GM23338 (cell line): ENCODE data around the gene RARG. TPM values are rescaled to one million over a fixed set of nuclear protein-coding genes. Genes with fewer than 3 reads are reported as not detected.

Experiments
- ATAC-seq: fragments of 200-7000 bp; cut with Tn5 transposase; 3 replicates; pipeline ENCODE4 v1.9.1; 2020
- DNase-seq: peaks from one replicate; pipeline ENCODE4 v3.0.0-alpha.2; 2015; ENCODE audit warnings: low spot score
- H2AFZ ChIP-seq: fragments of 200-600 bp; sonication (generic); 2 replicates; pipeline ENCODE4 v1.8.0; 2016; ENCODE audit warnings: antibody characterized with exemption, mild to moderate bottlenecking, moderate library complexity
- H3F3A ChIP-seq: fragments of 200-600 bp; sonication (generic); replicated peaks from 2 replicates; pipeline ENCODE4 v1.8.0; 2017; ENCODE audit warnings: antibody characterized with exemption, mixed run types, low read depth
- H3K27ac ChIP-seq: fragments of 200-600 bp; sonication (generic); 2 replicates; pipeline ENCODE4 v1.6.1; 2016; ENCODE audit warnings: low read depth
- H3K27me3 ChIP-seq: fragments of 200-600 bp; sonication (generic); 2 replicates; pipeline ENCODE4 v1.8.0; 2016; ENCODE audit warnings: mild to moderate bottlenecking, mixed run types, moderate library complexity; ENCODE audit not compliant: insufficient read depth
- H3K36me3 ChIP-seq: fragments of 200-600 bp; sonication (generic); 2 replicates; pipeline ENCODE4 v1.8.0; 2016; ENCODE audit warnings: mild to moderate bottlenecking; ENCODE audit not compliant: insufficient read depth
- H3K4me1 ChIP-seq: fragments of 200-600 bp; sonication (generic); 2 replicates; pipeline ENCODE4 v1.8.0; 2016; ENCODE audit warnings: mild to moderate bottlenecking, moderate library complexity; ENCODE audit not compliant: insufficient read depth
- H3K4me2 ChIP-seq: fragments of 200-600 bp; sonication (generic); 2 replicates; pipeline ENCODE4 v1.7.1; 2017; ENCODE audit warnings: mixed run types
- H3K4me3 ChIP-seq: fragments of 200-600 bp; sonication (generic); 2 replicates; pipeline ENCODE4 v1.6.1; 2016; ENCODE audit warnings: mixed run types
- H3K79me2 ChIP-seq: fragments of 200-600 bp; sonication (generic); replicated peaks from 2 replicates; pipeline ENCODE4 v1.8.0; 2017; ENCODE audit warnings: mild to moderate bottlenecking; ENCODE audit not compliant: insufficient read depth
- H3K9me2 ChIP-seq: fragments of 200-600 bp; sonication (generic); 2 replicates; pipeline ENCODE4 v1.8.0; 2017; ENCODE audit not compliant: insufficient read depth
- H4K20me1 ChIP-seq: fragments of 200-600 bp; sonication (generic); replicated peaks from 2 replicates; pipeline ENCODE4 v1.8.0; 2017; ENCODE audit warnings: mild to moderate bottlenecking; ENCODE audit not compliant: insufficient read depth
- H3K27ac Mint-ChIP-seq: 2 replicates; pipeline ENCODE4 v1.8.0; 2020; ENCODE audit warnings: inconsistent platforms, mild to moderate bottlenecking, moderate library complexity, mixed read lengths
- H3K27me3 Mint-ChIP-seq: 3 replicates; pipeline ENCODE4 v1.8.0; 2022; ENCODE audit warnings: low read depth, mild to moderate bottlenecking, moderate library complexity, mixed read lengths, inconsistent platforms; ENCODE audit not compliant: insufficient read depth, poor library complexity
- H3K36me3 Mint-ChIP-seq: 3 replicates; pipeline ENCODE4 v1.8.0; 2021; ENCODE audit warnings: low read depth, mild to moderate bottlenecking, inconsistent platforms, moderate library complexity, mixed read lengths
- H3K4me1 Mint-ChIP-seq: 3 replicates; pipeline ENCODE4 v1.8.0; 2020; ENCODE audit warnings: mild to moderate bottlenecking, inconsistent platforms, mixed read lengths
- H3K4me3 Mint-ChIP-seq: 3 replicates; pipeline ENCODE4 v1.8.0; 2021; ENCODE audit warnings: moderate library complexity, mild to moderate bottlenecking, inconsistent platforms, mixed read lengths
- H3K9me3 Mint-ChIP-seq: 3 replicates; pipeline ENCODE4 v1.8.0; 2020; ENCODE audit warnings: moderate library complexity, mild to moderate bottlenecking, inconsistent platforms, mixed read lengths
- CREB1 ChIP-seq: fragments of 250-450 bp; sonication (Bioruptor Pico); IDR thresholded peaks from 2 replicates; pipeline ENCODE4 v1.5.0; 2020; ENCODE audit warnings: low read depth, mild to moderate bottlenecking, moderate library complexity
- EZH2 ChIP-seq: fragments of 200-600 bp; sonication (generic); IDR thresholded peaks from one replicate; pipeline ENCODE4 v1.8.0; 2017; ENCODE audit warnings: antibody characterized with exemption, mild to moderate bottlenecking, low read depth; ENCODE audit not compliant: unreplicated experiment
- EZH2phosphoT487 ChIP-seq: fragments of 200-600 bp; sonication (generic); IDR thresholded peaks from one replicate; pipeline ENCODE4 v1.8.1; 2018; ENCODE audit warnings: antibody characterized with exemption; ENCODE audit not compliant: unreplicated experiment
- JUNB ChIP-seq: IDR thresholded peaks from one replicate; pipeline ENCODE4 v1.6.1; 2016; ENCODE audit warnings: antibody characterized with exemption; ENCODE audit not compliant: unreplicated experiment
- NANOG ChIP-seq: IDR thresholded peaks from 2 replicates; pipeline ENCODE4 v1.6.1; 2016; ENCODE audit warnings: antibody characterized with exemption, borderline replicate concordance
- POLR2AphosphoS5 ChIP-seq: IDR thresholded peaks from 2 replicates; pipeline ENCODE4 v1.6.1; 2016; ENCODE audit warnings: antibody characterized with exemption, low read depth
- ZNF114 ChIP-seq: fragments of 250-450 bp; sonication (Bioruptor Pico); IDR thresholded peaks from 2 replicates; pipeline ENCODE4 v1.5.0; 2020; ENCODE audit warnings: mild to moderate bottlenecking, moderate library complexity
- polyA plus RNA-seq: library from polyadenylated mRNA; unstranded; fragments of >200 nt; fragmentation: Nextera tagmentation; extraction: Ambion mirVana; gene quantifications from 2 replicates; pipeline ENCODE4 v1.2.1, GENCODE V29; 2016
- total RNA-seq: library from RNA; depleted of rRNA; stranded (reverse); fragments of >200 nt; shearing (Covaris generic); gene quantifications from 2 replicates; pipeline ENCODE4 v1.2.3, GENCODE V29; 2014
- TF ChIP-seq, protein P1 (sequence below), 2 experiments: fragments of 200-600 bp in 1 of 2; sonication (generic) in 1 of 2; conservative IDR thresholded peaks; 2 replicates each; pipeline versions ENCODE4 v1.5.1 to v1.6.1; 2016 to 2017; ENCODE audit warnings: antibody characterized with exemption in 2 of 2, low read depth in 2 of 2, mild to moderate bottlenecking in 2 of 2, moderate library complexity in 1 of 2
- TF ChIP-seq, protein P2 (sequence below): IDR thresholded peaks from 2 replicates; pipeline ENCODE4 v1.6.1; 2016; ENCODE audit warnings: antibody characterized with exemption
- TF ChIP-seq, protein P3 (sequence below): fragments of 250-450 bp; sonication (Bioruptor Pico); IDR thresholded peaks from 2 replicates; pipeline ENCODE4 v1.5.0; 2020; ENCODE audit warnings: mild to moderate bottlenecking, moderate library complexity

RARG gene
- total and polyA plus RNA-seq, 2 experiments from 2014 or later: 18.5 to 50.2 TPM

- no peak overlapping the region for H3K27ac ChIP-seq
- H3K4me3 Mint-ChIP-seq: no peak overlapping the region
- 0 out of 2 replicates have a peak, but pooled peaks cover 12% of the 10 kb centered on the region for H3K79me2 ChIP-seq
- H2AFZ ChIP-seq: no peak overlapping the region
- no peak overlapping the region for H3K4me3 ChIP-seq
- peaks cover 15% of the 10 kb centered on the region for H3K27me3 Mint-ChIP-seq
- H3K27me3 ChIP-seq: no peaks in the 10 kb centered on the region
- H3K4me2 ChIP-seq: no peak overlapping the region
- no peak for DNase-seq
- no peak; the same call in 2 of the 3 replicates for ATAC-seq
- no peak for TF ChIP-seq ZNF114 (CRISPR knock-in tag)
- TF ChIP-seq CREB1 (CRISPR knock-in tag): no peak
- H4K20me1 ChIP-seq: peaks cover 11% of the 10 kb centered on the region; the same call in 1 of the 2 replicates
- peaks cover 27% of the 10 kb centered on the region; the same call in 1 of the 2 replicates for H3K36me3 ChIP-seq
- peaks cover 14% of the 10 kb centered on the region for H3K4me1 Mint-ChIP-seq
- no peaks in the 10 kb centered on the region for H3K4me1 ChIP-seq
- no peaks in the 10 kb centered on the region; the same call in 2 of the 3 replicates for H3K9me3 Mint-ChIP-seq
- H3K27ac Mint-ChIP-seq: no peak overlapping the region
- H3K36me3 Mint-ChIP-seq: peaks cover 83% of the 10 kb centered on the region
- H3F3A ChIP-seq: 0 out of 2 replicates have a peak, but pooled peaks cover 13% of the 10 kb centered on the region
- no peaks in the 10 kb centered on the region for H3K9me2 ChIP-seq
Measured at GRCh38 chr12:53274445-53274844, 42.4 kb upstream of the RARG start.

DNA sequence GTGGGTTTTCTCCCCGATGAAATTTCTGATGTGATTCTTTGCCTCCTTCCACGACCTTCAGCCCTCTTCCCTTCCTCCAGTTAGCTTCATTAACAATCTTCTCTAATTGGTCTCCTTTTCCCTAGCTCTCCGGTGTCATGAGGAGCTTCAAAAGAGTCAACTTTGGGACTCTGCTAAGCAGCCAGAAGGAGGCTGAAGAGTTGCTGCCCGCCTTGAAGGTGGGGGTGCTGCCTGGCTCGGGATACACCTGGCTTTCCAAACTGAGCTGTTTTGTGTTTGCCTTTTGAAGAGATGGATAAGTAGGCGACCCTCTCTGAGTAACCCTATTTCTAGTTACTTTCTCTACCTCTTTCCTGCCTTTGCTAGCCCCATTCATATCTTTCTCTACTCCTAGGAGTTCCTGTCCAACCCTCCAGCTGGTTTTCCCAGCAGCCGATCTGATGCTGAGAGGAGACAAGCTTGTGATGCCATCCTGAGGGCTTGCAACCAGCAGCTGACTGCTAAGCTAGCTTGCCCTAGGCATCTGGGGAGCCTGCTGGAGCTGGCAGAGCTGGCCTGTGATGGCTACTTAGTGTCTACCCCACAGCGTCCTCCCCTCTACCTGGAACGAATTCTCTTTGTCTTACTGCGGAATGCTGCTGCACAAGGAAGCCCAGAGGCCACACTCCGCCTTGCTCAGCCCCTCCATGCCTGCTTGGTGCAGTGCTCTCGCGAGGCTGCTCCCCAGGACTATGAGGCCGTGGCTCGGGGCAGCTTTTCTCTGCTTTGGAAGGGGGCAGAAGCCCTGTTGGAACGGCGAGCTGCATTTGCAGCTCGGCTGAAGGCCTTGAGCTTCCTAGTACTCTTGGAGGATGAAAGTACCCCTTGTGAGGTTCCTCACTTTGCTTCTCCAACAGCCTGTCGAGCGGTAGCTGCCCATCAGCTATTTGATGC, 36.9 kb upstream of the RARG start:
- H3K36me3 ChIP-seq: 0 out of 2 replicates have a peak, but pooled peaks cover 4% of the 10 kb centered on the region
- DNase-seq: peak; percentile 24
- H3K4me1 ChIP-seq: peaks cover 12% of the 10 kb centered on the region
- H3K9me2 ChIP-seq: no peaks in the 10 kb centered on the region
- H3K4me3 ChIP-seq: peak overlapping the region; percentile 96
- Mint-ChIP-seq H3K9me3 (no peaks in the 10 kb centered on the region; the same call in 2 of the 3 replicates), H3K4me1 (peaks cover 29% of the 10 kb centered on the region), H3K36me3 (peaks cover 38% of the 10 kb centered on the region), H3K27me3 (peaks cover 23% of the 10 kb centered on the region), H3K4me3 (peak overlapping the region; percentile 96), H3K27ac (peak overlapping the region; percentile 81)
- H3K4me2 ChIP-seq: peak overlapping the region; percentile 97
- no peak overlapping the region for H3K27ac ChIP-seq
- ATAC-seq: peak; percentile 33
- H3K27me3 ChIP-seq: no peaks in the 10 kb centered on the region
- H3F3A ChIP-seq: 0 out of 2 replicates have a peak, but pooled peaks cover 9% of the 10 kb centered on the region
- H3K79me2 ChIP-seq: peaks cover 21% of the 10 kb centered on the region; the same call in 1 of the 2 replicates
- H2AFZ ChIP-seq: peak overlapping the region; percentile 98; the same call in 1 of the 2 replicates
- peaks cover 11% of the 10 kb centered on the region; the same call in 1 of the 2 replicates for H4K20me1 ChIP-seq
- TF ChIP-seq, protein P1, sequence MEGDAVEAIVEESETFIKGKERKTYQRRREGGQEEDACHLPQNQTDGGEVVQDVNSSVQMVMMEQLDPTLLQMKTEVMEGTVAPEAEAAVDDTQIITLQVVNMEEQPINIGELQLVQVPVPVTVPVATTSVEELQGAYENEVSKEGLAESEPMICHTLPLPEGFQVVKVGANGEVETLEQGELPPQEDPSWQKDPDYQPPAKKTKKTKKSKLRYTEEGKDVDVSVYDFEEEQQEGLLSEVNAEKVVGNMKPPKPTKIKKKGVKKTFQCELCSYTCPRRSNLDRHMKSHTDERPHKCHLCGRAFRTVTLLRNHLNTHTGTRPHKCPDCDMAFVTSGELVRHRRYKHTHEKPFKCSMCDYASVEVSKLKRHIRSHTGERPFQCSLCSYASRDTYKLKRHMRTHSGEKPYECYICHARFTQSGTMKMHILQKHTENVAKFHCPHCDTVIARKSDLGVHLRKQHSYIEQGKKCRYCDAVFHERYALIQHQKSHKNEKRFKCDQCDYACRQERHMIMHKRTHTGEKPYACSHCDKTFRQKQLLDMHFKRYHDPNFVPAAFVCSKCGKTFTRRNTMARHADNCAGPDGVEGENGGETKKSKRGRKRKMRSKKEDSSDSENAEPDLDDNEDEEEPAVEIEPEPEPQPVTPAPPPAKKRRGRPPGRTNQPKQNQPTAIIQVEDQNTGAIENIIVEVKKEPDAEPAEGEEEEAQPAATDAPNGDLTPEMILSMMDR (conservative IDR thresholded peaks at IDR 0.05; ENCODE audit: low read depth in 2 of 2): no peak
- TF ChIP-seq EZH2: no peak
- TF ChIP-seq EZH2phosphoT487: no peak
- no peak for TF ChIP-seq POLR2AphosphoS5
- no peak for TF ChIP-seq CREB1 (CRISPR knock-in tag)
- no peak for TF ChIP-seq ZNF114 (CRISPR knock-in tag)
- TF ChIP-seq, protein P2, sequence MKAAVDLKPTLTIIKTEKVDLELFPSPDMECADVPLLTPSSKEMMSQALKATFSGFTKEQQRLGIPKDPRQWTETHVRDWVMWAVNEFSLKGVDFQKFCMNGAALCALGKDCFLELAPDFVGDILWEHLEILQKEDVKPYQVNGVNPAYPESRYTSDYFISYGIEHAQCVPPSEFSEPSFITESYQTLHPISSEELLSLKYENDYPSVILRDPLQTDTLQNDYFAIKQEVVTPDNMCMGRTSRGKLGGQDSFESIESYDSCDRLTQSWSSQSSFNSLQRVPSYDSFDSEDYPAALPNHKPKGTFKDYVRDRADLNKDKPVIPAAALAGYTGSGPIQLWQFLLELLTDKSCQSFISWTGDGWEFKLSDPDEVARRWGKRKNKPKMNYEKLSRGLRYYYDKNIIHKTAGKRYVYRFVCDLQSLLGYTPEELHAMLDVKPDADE: no peak
- TF ChIP-seq, protein P3, sequence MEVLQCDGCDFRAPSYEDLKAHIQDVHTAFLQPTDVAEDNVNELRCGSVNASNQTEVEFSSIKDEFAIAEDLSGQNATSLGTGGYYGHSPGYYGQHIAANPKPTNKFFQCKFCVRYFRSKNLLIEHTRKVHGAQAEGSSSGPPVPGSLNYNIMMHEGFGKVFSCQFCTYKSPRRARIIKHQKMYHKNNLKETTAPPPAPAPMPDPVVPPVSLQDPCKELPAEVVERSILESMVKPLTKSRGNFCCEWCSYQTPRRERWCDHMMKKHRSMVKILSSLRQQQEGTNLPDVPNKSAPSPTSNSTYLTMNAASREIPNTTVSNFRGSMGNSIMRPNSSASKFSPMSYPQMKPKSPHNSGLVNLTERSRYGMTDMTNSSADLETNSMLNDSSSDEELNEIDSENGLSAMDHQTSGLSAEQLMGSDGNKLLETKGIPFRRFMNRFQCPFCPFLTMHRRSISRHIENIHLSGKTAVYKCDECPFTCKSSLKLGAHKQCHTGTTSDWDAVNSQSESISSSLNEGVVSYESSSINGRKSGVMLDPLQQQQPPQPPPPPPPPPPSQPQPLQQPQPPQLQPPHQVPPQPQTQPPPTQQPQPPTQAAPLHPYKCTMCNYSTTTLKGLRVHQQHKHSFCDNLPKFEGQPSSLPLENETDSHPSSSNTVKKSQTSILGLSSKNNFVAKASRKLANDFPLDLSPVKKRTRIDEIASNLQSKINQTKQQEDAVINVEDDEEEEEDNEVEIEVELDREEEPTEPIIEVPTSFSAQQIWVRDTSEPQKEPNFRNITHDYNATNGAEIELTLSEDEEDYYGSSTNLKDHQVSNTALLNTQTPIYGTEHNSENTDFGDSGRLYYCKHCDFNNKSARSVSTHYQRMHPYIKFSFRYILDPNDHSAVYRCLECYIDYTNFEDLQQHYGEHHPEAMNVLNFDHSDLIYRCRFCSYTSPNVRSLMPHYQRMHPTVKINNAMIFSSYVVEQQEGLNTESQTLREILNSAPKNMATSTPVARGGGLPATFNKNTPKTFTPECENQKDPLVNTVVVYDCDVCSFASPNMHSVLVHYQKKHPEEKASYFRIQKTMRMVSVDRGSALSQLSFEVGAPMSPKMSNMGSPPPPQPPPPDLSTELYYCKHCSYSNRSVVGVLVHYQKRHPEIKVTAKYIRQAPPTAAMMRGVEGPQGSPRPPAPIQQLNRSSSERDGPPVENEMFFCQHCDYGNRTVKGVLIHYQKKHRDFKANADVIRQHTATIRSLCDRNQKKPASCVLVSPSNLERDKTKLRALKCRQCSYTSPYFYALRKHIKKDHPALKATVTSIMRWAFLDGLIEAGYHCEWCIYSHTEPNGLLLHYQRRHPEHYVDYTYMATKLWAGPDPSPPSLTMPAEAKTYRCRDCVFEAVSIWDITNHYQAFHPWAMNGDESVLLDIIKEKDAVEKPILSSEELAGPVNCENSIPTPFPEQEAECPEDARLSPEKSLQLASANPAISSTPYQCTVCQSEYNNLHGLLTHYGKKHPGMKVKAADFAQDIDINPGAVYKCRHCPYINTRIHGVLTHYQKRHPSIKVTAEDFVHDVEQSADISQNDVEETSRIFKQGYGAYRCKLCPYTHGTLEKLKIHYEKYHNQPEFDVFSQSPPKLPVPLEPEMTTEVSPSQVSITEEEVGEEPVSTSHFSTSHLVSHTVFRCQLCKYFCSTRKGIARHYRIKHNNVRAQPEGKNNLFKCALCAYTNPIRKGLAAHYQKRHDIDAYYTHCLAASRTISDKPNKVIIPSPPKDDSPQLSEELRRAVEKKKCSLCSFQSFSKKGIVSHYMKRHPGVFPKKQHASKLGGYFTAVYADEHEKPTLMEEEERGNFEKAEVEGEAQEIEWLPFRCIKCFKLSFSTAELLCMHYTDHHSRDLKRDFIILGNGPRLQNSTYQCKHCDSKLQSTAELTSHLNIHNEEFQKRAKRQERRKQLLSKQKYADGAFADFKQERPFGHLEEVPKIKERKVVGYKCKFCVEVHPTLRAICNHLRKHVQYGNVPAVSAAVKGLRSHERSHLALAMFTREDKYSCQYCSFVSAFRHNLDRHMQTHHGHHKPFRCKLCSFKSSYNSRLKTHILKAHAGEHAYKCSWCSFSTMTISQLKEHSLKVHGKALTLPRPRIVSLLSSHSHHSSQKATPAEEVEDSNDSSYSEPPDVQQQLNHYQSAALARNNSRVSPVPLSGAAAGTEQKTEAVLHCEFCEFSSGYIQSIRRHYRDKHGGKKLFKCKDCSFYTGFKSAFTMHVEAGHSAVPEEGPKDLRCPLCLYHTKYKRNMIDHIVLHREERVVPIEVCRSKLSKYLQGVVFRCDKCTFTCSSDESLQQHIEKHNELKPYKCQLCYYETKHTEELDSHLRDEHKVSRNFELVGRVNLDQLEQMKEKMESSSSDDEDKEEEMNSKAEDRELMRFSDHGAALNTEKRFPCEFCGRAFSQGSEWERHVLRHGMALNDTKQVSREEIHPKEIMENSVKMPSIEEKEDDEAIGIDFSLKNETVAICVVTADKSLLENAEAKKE (CRISPR knock-in tag): no peak
- TF ChIP-seq NANOG: no peak
- TF ChIP-seq JUNB: no peak
